22Rv1 (cell line): ENCODE measurements around the gene TMEM9B.

ENCODE experiments used
- H3K27ac ChIP-seq: fragments of 450-650 bp; 2 replicates; pipeline ENCODE4 v1.5.1; 2017
- ZFX ChIP-seq: fragments of 450-650 bp; IDR thresholded peaks from 2 replicates; pipeline ENCODE4 v1.6.1; 2017; ENCODE audit warnings: antibody characterized with exemption, borderline replicate concordance
- TF ChIP-seq, protein P1 (sequence below): fragments of 450-650 bp; IDR thresholded peaks from 2 replicates; pipeline ENCODE4 v1.5.1; 2017; ENCODE audit warnings: mild to moderate bottlenecking

TMEM9B gene

DNA sequence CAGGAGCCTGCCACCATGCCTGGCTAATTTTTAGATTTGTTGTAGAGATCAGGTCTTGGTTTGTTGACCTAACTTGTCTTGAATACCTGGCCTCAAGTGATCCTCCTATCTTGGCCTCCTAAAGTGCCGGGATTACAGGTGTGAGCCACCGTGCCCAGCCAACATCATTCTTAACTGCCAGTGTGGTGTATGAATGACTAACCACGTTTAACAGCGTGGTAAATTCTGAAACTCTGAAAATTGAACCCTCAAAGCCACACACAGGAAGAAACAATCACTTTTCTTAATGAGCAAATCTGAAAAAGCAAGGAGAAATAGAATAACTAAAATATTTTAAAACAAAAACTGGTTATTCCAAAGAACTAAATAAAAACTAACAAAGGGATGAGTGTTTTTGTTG, 7.4 kb downstream of the TMEM9B start:
- H3K27ac ChIP-seq = no peak overlapping the region
- no peak for TF ChIP-seq ZFX
- TF ChIP-seq, protein P1, sequence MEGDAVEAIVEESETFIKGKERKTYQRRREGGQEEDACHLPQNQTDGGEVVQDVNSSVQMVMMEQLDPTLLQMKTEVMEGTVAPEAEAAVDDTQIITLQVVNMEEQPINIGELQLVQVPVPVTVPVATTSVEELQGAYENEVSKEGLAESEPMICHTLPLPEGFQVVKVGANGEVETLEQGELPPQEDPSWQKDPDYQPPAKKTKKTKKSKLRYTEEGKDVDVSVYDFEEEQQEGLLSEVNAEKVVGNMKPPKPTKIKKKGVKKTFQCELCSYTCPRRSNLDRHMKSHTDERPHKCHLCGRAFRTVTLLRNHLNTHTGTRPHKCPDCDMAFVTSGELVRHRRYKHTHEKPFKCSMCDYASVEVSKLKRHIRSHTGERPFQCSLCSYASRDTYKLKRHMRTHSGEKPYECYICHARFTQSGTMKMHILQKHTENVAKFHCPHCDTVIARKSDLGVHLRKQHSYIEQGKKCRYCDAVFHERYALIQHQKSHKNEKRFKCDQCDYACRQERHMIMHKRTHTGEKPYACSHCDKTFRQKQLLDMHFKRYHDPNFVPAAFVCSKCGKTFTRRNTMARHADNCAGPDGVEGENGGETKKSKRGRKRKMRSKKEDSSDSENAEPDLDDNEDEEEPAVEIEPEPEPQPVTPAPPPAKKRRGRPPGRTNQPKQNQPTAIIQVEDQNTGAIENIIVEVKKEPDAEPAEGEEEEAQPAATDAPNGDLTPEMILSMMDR = no peak

DNA sequence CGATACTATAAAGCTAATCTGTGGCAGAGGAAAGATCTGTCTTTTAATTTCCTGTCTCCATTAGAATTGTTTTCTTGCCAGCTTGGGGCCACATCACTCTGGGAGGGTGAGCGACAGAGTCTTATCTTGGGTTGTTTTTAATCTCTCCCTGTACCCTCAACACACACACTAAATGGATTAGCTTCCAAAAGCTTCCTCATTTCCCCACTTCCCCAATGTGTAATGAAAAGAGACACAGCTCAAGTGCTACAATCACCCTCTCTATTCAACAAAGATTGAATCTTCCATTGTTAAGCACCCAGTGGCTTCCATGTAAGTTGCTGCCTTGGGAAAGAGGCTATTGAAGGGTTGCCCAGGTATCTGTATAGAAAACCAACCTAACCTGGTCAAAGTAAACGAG, 15.4 kb downstream of the TMEM9B start:
- H3K27ac ChIP-seq = no peak overlapping the region

GRCh38 chr11:8947230-8947943, 16.9 kb downstream of the TMEM9B start:
- no peak overlapping the region for H3K27ac ChIP-seq
- TF ChIP-seq ZFX = no peak
- TF ChIP-seq, protein P1 = no peak

More for the DNA sequence above, 15.4 kb downstream of the TMEM9B start:
- TF ChIP-seq, protein P1 = no peak
- TF ChIP-seq ZFX = no peak

DNA sequence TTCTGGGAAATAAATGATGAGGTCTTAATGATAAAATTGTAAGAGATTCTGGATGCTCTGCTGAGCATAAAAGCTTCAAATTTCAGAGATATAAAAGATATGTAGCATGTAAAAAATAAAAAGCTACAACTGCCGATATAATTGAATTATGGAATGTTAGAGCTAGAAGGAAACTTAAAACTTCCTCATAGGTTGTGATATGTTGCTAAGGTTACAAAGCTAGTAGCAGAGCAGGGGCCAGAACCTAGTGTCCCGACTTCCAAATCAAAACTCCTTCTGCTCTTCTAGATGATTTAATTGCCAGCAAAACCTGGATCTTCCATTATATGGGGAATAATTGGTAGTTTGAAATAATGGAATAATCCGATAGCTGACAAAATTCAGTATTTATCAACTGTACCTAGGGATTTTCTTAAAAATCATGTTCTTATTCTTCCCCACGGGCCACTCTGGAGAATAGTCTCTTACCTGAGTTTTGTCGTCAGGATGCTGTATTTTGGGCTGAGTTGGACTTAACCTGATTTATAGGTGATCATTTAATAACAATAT, 21.6 kb downstream of the TMEM9B start, which contains the start of gene ASCL3:
Gene ASCL3 (minus strand): TSS at position 499 of the 549 bp plus-strand sequence. CDS start 4,855 bp downstream, outside the sequence.
- H3K27ac ChIP-seq = no peak within 1 kb of the TSS
- TF ChIP-seq, protein P1 = no peak
- no peak for TF ChIP-seq ZFX

DNA sequence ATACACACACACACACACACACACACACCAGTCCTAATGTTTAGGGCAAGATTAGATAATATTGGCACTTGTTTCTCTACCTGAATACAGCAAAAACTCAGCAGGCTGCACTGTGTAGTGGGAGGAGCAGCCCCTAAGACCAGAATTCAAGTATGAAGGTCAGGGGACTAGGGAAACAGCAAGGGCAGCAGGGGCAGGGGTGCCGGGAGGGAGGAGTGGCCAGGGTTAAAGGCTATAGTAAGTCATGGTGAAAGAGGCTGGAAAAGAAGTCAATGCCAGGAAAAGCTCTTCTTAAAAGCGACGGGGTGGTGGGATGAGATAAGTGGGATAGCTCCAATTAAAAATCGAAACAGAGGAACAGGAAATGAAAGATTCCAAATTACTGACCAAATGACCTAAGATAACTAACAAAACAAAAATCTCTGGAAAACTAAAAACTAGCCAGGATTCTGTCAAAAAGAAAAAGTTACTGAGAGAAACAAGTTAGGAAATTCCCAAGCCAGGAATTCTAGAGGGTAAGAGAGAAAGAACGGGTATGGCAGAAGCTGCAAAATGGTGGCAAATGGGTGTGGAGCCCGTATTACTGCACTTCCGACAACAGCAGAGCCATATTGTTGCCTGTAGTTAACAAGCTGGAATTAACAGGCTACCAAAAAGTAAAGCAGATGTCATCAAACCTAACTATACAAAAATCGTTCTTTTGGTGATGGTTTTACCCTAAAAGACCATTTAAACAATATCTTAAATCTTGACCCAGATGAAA, 22.7 kb downstream of the TMEM9B start:
- TF ChIP-seq, protein P1 = no peak
- no peak for TF ChIP-seq ZFX
- H3K27ac ChIP-seq = no peak overlapping the region

GRCh38 chr11:8937659-8938058, 26.6 kb downstream of the TMEM9B start:
- no peak for TF ChIP-seq ZFX
- TF ChIP-seq, protein P1 = no peak
- no peak overlapping the region for H3K27ac ChIP-seq
